K562 (cell line): ENCODE measurements around the gene ROR2. TPM values are rescaled to one million over a fixed set of nuclear protein-coding genes. Genes with fewer than 3 reads are reported as not detected.

ENCODE experiments used
- ATAC-seq: fragments of 200-7000 bp; cut with Tn5 transposase; 3 replicates; pipeline ENCODE4 v1.9.1; 2020; ENCODE audit warnings: moderate library complexity
- BruUV-seq: library from RNA; stranded (reverse); fragments of 400-500 nt; replicated peaks from 2 replicates; lab custom pipeline; 2021; lab: Mats Ljungman, UMichigan
- CTCF ChIA-PET: fragments of 300-600 bp; formaldehyde crosslinking; extraction: SDS; loops from one replicate; lab custom pipeline; 2021; ENCODE audit warnings: low intra/inter-chr PET ratio; lab: Yijun Ruan, JAX
- POLR2A ChIA-PET: fragments of 300-600, 350-650 bp; sonication (Branson Sonifier 250); formaldehyde crosslinking; extraction: SDS; loops from one replicate; lab custom pipeline; 2021; ENCODE audit warnings: antibody characterized with exemption, inconsistent platforms; lab: Yijun Ruan, JAX
- DNase-seq, 4 experiments: peaks; one replicate each; pipeline versions ENCODE4 v3.0.0 to v3.0.0-alpha.2; 2011 to 2018; ENCODE audit warnings: low spot score in 3 of 4, mixed read lengths in 3 of 4; ENCODE audit errors: extremely low read depth in 1 of 4
- FAIRE-seq: peaks from 2 replicates; lab custom pipeline; 2011; peaks lifted over from hg19 to GRCh38; lab: Jason Lieb, UNC
- H2AFZ ChIP-seq: 2 replicates; pipeline ENCODE4 v1.6.0; 2011; ENCODE audit warnings: low read depth, low read length, control low read depth, inconsistent platforms
- H3K27ac ChIP-seq: fragments of 200-600 bp; 3 replicates; pipeline ENCODE4 v1.8.0; 2011; ENCODE audit warnings: low read depth, mild to moderate bottlenecking, control low read depth, inconsistent platforms, low read length, moderate library complexity, mixed read lengths; ENCODE audit errors: extremely low read depth
- H3K27me3 ChIP-seq, 2 experiments: fragments of 300-600 bp in 1 of 2; 2 replicates in 1 of 2; 3 replicates in 1 of 2; pipeline versions ENCODE4 v1.6.0 to v1.8.0; 2011; ENCODE audit warnings: inconsistent platforms in 2 of 2, low read length in 2 of 2, mild to moderate bottlenecking in 1 of 2, mixed read lengths in 1 of 2, moderate library complexity in 1 of 2; ENCODE audit not compliant: control insufficient read depth in 2 of 2, insufficient read depth in 2 of 2
- H3K36me3 ChIP-seq: fragments of 300-600 bp; 3 replicates; pipeline ENCODE4 v1.8.0; 2011; ENCODE audit warnings: mild to moderate bottlenecking, low read length, inconsistent platforms; ENCODE audit not compliant: control insufficient read depth, insufficient read depth
- H3K4me1 ChIP-seq, 2 experiments: fragments of 200-600 bp in 1 of 2; replicated peaks in 1 of 2; 2 replicates in 1 of 2; 3 replicates in 1 of 2; pipeline versions ENCODE4 v1.5.1 to v1.8.0; 2011; ENCODE audit warnings: inconsistent platforms in 2 of 2, low read length in 2 of 2, mild to moderate bottlenecking in 1 of 2, mixed read lengths in 1 of 2, moderate library complexity in 1 of 2; ENCODE audit not compliant: control insufficient read depth in 2 of 2, insufficient read depth in 2 of 2
- H3K4me2 ChIP-seq: 2 replicates; pipeline ENCODE4 v1.6.1; 2011; ENCODE audit warnings: low read length, control low read depth, inconsistent platforms, mixed read lengths; ENCODE audit not compliant: insufficient read depth
- H3K4me3 ChIP-seq: fragments of 200-600 bp; sonication (generic), shearing (Covaris generic); 2 replicates; pipeline ENCODE4 v1.5.1; 2016; ENCODE audit warnings: control low read depth, inconsistent platforms
- H3K79me2 ChIP-seq: fragments of 200-600 bp; 3 replicates; pipeline ENCODE4 v1.8.0; 2011; ENCODE audit warnings: low read length, inconsistent platforms; ENCODE audit not compliant: control insufficient read depth, insufficient read depth
- H3K9ac ChIP-seq, 2 experiments: 2 replicates each; pipeline versions ENCODE4 v1.6.0 to v1.6.1; 2011; ENCODE audit warnings: low read depth in 2 of 2, low read length in 2 of 2, control low read depth in 1 of 2, inconsistent platforms in 1 of 2, mild to moderate bottlenecking in 1 of 2, mixed read lengths in 1 of 2; ENCODE audit not compliant: insufficient read depth in 1 of 2
- H3K9me1 ChIP-seq: one replicate; pipeline ENCODE4 v1.6.0; 2011; ENCODE audit warnings: inconsistent platforms, mild to moderate bottlenecking, low read length, moderate library complexity; ENCODE audit not compliant: control insufficient read depth, insufficient read depth
- H3K9me3 ChIP-seq: replicated peaks from 2 replicates; pipeline ENCODE4 v1.5.1; 2011; ENCODE audit warnings: low read depth, low read length, inconsistent platforms; ENCODE audit not compliant: control insufficient read depth, insufficient read depth
- H4K20me1 ChIP-seq: replicated peaks from 2 replicates; pipeline ENCODE4 v1.6.1; 2011; ENCODE audit warnings: low read length, inconsistent platforms, mixed read lengths; ENCODE audit not compliant: control insufficient read depth, insufficient read depth
- ARHGAP35 ChIP-seq: fragments of 450-650 bp; IDR thresholded peaks from 2 replicates; pipeline ENCODE4 v1.6.1; 2018; ENCODE audit not compliant: partially characterized antibody
- CREBBP ChIP-seq: IDR thresholded peaks from one replicate; pipeline ENCODE4 v1.6.1; 2012; ENCODE audit warnings: low read depth, mild to moderate bottlenecking, control low read depth, inconsistent platforms, low read length
- HMG20A ChIP-seq: fragments of 450-650 bp; formaldehyde crosslinking; conservative IDR thresholded peaks from 2 replicates; pipeline ENCODE4 v1.4.0; 2020; ENCODE audit warnings: mild to moderate bottlenecking, mixed read lengths
- NR4A1 ChIP-seq, 2 experiments: fragments of 250-450 bp in 1 of 2; fragments of 450-650 bp in 1 of 2; sonication (Bioruptor Pico) in 1 of 2; IDR thresholded peaks; 2 replicates each; pipeline versions ENCODE4 v1.4.0 to v1.6.1; 2016 to 2020; ENCODE audit warnings: mild to moderate bottlenecking in 2 of 2, missing compliant biosample characterization in 1 of 2, missing genetic modification characterization in 1 of 2, moderate library complexity in 1 of 2
- PPARD ChIP-seq: fragments of 250-450 bp; sonication (Bioruptor Pico); IDR thresholded peaks from 2 replicates; pipeline ENCODE4 v1.8.0; 2022; ENCODE audit warnings: inconsistent platforms, mild to moderate bottlenecking, moderate library complexity
- WGBS: fragments of 100-300 bp; shearing (Covaris generic); methylation state at CpG from one replicate; pipeline ENCODE4 v1.1.6; 2016; ENCODE audit warnings: low coverage, mixed read lengths; ENCODE audit not compliant: insufficient coverage; ENCODE audit errors: missing lambda C conversion rate; 5-methylcytosine and 5-hydroxymethylcytosine counted together
- in situ Hi-C: fragments of 300-500 bp; cut with MboI; formaldehyde crosslinking; loops from 4 replicates; pipeline ENCODE4 v1.15.0; 2018; ENCODE audit warnings: inconsistent platforms, mixed read lengths
- intact Hi-C: fragments of 100-400 bp; cut with micrococcal nuclease; formaldehyde crosslinking; loops from 2 replicates; pipeline ENCODE4 v1.14.2; 2022
- polyA plus RNA-seq, 8 experiments: library from polyadenylated mRNA; depleted of rRNA in 4 of 8; stranded (reverse) in 5 of 8; unstranded in 3 of 8; fragments of >200 nt; fragmentation: Nextera tagmentation in 2 of 8; fragmentation: Illumina TruSeq in 1 of 8; extraction: Ambion mirVana in 2 of 8; extraction: Trizol in 1 of 8; gene quantifications; 2 replicates each; pipeline versions ENCODE4 v1.2.1 to v1.2.3, GENCODE V29; 2011 to 2014; ENCODE audit warnings: inconsistent platforms in 1 of 8, missing spikeins in 1 of 8
- total RNA-seq, 7 experiments: library from RNA; depleted of rRNA in 6 of 7; stranded (reverse); fragments of >200 nt in 6 of 7; fragmentation: Illumina TruSeq in 2 of 7; extraction: Trizol in 2 of 7; gene quantifications; 2 replicates each; pipeline versions ENCODE4 v1.2.1 to v1.2.3, GENCODE V29; 2011 to 2021; ENCODE audit warnings: low replicate concordance in 1 of 7
- TF ChIP-seq, protein P1 (sequence below): sonication (generic); formaldehyde crosslinking; IDR thresholded peaks from 2 replicates; pipeline ENCODE4 v1.8.0; 2022; ENCODE audit warnings: mild to moderate bottlenecking, low read depth, missing genetic modification reagents
- TF ChIP-seq, protein P2 (sequence below): fragments of 250-450 bp; sonication (Bioruptor Pico); IDR thresholded peaks from 2 replicates; pipeline ENCODE4 v1.4.0; 2020
- TF ChIP-seq, protein P3 (sequence below): sonication (generic); formaldehyde crosslinking; IDR thresholded peaks from 2 replicates; pipeline ENCODE4 v1.8.1; 2023; ENCODE audit warnings: mild to moderate bottlenecking, missing genetic modification reagents, moderate library complexity

The ROR2 gene
- total and polyA plus RNA-seq, 9 of the 15 experiments (the other 6 are each of a cell fraction or from before 2014, with no cell fraction given) = 5.6 to 33.8 (median 15.3) TPM

DNA sequence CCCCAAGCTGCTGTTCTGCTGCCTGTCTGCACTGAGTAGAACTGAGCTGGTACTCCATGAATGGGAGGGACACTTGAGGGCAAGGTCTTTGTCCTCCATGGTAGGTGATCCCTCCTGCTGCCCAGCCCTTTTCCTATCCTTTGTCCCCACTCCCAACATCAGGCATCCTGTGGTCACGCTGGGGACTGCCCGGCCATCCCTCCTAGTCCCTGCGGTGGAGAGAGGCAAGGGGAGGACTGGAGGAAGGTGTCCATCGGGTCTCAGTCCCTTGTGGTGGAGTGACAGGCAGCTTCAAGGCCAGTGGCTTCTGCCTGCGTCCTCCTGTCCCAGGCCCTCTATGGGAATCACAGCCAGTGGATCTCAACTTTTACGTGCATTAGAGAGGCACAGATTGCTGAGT, 25.9 kb downstream of the ROR2 start:
- DNase-seq (no peak), FAIRE-seq (no peak)
- Histone ChIP-seq H3K9ac (peak overlapping the region in 1 of 2 experiments; percentile 24; a peak in 1 of 4 replicates), H3K36me3 (peaks cover 8% of the 10 kb centered on the region; the same call in 1 of the 3 replicates), H3K9me1 (no peaks in the 10 kb centered on the region), H2AFZ (no peak overlapping the region), H3K4me1 (peaks cover 0 to 4% of the 10 kb centered on the region in 2 experiments; a peak in 2 of 5 replicates)
- TF ChIP-seq NR4A1 (CRISPR knock-in tag; IDR thresholded peaks at IDR 0.05) (no peak), NR4A1 (tag; IDR thresholded peaks at IDR 0.05) (no peak), ARHGAP35 (no peak), HMG20A (CRISPR knock-in tag) (no peak), CREBBP (no peak), PPARD (CRISPR knock-in tag) (no peak)
- TF ChIP-seq, protein P1, sequence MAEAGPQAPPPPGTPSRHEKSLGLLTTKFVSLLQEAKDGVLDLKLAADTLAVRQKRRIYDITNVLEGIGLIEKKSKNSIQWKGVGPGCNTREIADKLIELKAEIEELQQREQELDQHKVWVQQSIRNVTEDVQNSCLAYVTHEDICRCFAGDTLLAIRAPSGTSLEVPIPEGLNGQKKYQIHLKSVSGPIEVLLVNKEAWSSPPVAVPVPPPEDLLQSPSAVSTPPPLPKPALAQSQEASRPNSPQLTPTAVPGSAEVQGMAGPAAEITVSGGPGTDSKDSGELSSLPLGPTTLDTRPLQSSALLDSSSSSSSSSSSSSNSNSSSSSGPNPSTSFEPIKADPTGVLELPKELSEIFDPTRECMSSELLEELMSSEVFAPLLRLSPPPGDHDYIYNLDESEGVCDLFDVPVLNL = no peak
- TF ChIP-seq, protein P2, sequence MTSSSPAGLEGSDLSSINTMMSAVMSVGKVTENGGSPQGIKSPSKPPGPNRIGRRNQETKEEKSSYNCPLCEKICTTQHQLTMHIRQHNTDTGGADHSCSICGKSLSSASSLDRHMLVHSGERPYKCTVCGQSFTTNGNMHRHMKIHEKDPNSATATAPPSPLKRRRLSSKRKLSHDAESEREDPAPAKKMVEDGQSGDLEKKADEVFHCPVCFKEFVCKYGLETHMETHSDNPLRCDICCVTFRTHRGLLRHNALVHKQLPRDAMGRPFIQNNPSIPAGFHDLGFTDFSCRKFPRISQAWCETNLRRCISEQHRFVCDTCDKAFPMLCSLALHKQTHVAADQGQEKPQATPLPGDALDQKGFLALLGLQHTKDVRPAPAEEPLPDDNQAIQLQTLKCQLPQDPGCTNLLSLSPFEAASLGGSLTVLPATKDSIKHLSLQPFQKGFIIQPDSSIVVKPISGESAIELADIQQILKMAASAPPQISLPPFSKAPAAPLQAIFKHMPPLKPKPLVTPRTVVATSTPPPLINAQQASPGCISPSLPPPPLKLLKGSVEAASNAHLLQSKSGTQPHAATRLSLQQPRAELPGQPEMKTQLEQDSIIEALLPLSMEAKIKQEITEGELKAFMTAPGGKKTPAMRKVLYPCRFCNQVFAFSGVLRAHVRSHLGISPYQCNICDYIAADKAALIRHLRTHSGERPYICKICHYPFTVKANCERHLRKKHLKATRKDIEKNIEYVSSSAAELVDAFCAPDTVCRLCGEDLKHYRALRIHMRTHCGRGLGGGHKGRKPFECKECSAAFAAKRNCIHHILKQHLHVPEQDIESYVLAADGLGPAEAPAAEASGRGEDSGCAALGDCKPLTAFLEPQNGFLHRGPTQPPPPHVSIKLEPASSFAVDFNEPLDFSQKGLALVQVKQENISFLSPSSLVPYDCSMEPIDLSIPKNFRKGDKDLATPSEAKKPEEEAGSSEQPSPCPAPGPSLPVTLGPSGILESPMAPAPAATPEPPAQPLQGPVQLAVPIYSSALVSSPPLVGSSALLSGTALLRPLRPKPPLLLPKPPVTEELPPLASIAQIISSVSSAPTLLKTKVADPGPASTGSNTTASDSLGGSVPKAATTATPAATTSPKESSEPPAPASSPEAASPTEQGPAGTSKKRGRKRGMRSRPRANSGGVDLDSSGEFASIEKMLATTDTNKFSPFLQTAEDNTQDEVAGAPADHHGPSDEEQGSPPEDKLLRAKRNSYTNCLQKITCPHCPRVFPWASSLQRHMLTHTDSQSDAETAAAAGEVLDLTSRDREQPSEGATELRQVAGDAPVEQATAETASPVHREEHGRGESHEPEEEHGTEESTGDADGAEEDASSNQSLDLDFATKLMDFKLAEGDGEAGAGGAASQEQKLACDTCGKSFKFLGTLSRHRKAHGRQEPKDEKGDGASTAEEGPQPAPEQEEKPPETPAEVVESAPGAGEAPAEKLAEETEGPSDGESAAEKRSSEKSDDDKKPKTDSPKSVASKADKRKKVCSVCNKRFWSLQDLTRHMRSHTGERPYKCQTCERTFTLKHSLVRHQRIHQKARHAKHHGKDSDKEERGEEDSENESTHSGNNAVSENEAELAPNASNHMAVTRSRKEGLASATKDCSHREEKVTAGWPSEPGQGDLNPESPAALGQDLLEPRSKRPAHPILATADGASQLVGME (CRISPR knock-in tag) = no peak
- TF ChIP-seq, protein P3, sequence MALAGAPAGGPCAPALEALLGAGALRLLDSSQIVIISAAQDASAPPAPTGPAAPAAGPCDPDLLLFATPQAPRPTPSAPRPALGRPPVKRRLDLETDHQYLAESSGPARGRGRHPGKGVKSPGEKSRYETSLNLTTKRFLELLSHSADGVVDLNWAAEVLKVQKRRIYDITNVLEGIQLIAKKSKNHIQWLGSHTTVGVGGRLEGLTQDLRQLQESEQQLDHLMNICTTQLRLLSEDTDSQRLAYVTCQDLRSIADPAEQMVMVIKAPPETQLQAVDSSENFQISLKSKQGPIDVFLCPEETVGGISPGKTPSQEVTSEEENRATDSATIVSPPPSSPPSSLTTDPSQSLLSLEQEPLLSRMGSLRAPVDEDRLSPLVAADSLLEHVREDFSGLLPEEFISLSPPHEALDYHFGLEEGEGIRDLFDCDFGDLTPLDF = no peak
- TF ChIP-seq, all 486 proteins: peak for 0
- H3K4me3 ChIP-seq = no peak overlapping the region
- H3K27me3 ChIP-seq = no peaks in the 10 kb centered on the region
- no peak overlapping the region for H3K27ac ChIP-seq
- intact Hi-C loops = no loop called here
- POLR2A ChIA-PET = interaction anchor here (0.7 to 1.7 kb wide), 2 partner anchors 17 to 176 kb away, joined by 3 to 5 read pairs; no protein-coding TSS in a partner anchor
- no peaks in the 10 kb centered on the region for H3K9me3 ChIP-seq
- 70% methylated on average over 6 of the region's 6 CpGs for WGBS
- no TSS peak for BruUV-seq
- in situ Hi-C loops = no loop called here
- no peak for ATAC-seq
- H4K20me1 ChIP-seq = no peaks in the 10 kb centered on the region
- no peak overlapping the region for H3K4me2 ChIP-seq
- H3K79me2 ChIP-seq = peaks cover 84% of the 10 kb centered on the region
- CTCF ChIA-PET = no interaction called here
